GM12878 (cell line): ENCODE measurements around the gene SLC20A1. TPM values are rescaled to one million over a fixed set of nuclear protein-coding genes. Genes with fewer than 3 reads are reported as not detected.

Experiments
- ATAC-seq: fragments of 200-7000 bp; cut with Tn5 transposase; 3 replicates; pipeline ENCODE4 v1.9.1; 2020; ENCODE audit warnings: mild to moderate bottlenecking, moderate library complexity
- BruUV-seq: library from RNA; stranded (reverse); fragments of 400-500 nt; replicated peaks from 2 replicates; lab custom pipeline; 2021; lab: Mats Ljungman, UMichigan
- CTCF ChIA-PET: fragments of 300-600 bp; sonication (Branson Sonifier 250); formaldehyde crosslinking; extraction: SDS; loops from one replicate; lab custom pipeline; 2021; ENCODE audit warnings: inconsistent platforms; lab: Yijun Ruan, JAX
- POLR2A ChIA-PET: fragments of 350-600 bp; formaldehyde crosslinking; extraction: SDS; loops from one replicate; lab custom pipeline; 2021; ENCODE audit warnings: inconsistent platforms; lab: Charles Lee
- RAD21 ChIA-PET: fragments of 300-600 bp; sonication (Branson Sonifier 250); formaldehyde crosslinking; loops from one replicate; lab custom pipeline; 2023; ENCODE audit warnings: antibody characterized with exemption; ENCODE audit not compliant: unreplicated experiment; lab: Charles Lee
- SMC1A ChIA-PET: fragments of 300-600 bp; sonication (Branson Sonifier 250); formaldehyde crosslinking; loops from one replicate; lab custom pipeline; 2023; ENCODE audit not compliant: unreplicated experiment, uncharacterized antibody; lab: Charles Lee
- DNase-seq: peaks from one replicate; pipeline ENCODE4 v3.0.0-alpha.2; 2011; ENCODE audit warnings: low read depth, low spot score
- FAIRE-seq: peaks from 3 replicates; lab custom pipeline; 2011; peaks lifted over from hg19 to GRCh38; lab: Jason Lieb, UNC
- H2AFZ ChIP-seq: 2 replicates; pipeline ENCODE4 v1.6.0; 2011; ENCODE audit warnings: low read depth, low read length, control low read depth; ENCODE audit not compliant: control insufficient read depth
- H3K27ac ChIP-seq: 2 replicates; pipeline ENCODE4 v1.5.1; 2011; ENCODE audit warnings: control low read depth; ENCODE audit not compliant: control insufficient read depth, insufficient read depth
- H3K27me3 ChIP-seq, 2 experiments: replicated peaks in 1 of 2; 2 replicates each; pipeline versions ENCODE4 v1.6.0 to v1.6.1; 2011; ENCODE audit warnings: low read length in 1 of 2; ENCODE audit not compliant: control insufficient read depth in 2 of 2, insufficient read depth in 2 of 2
- H3K36me3 ChIP-seq, 2 experiments: 2 replicates each; pipeline ENCODE4 v1.5.1; 2011; ENCODE audit warnings: low read length in 1 of 2; ENCODE audit not compliant: control insufficient read depth in 2 of 2, insufficient read depth in 2 of 2
- H3K4me1 ChIP-seq: 2 replicates; pipeline ENCODE4 v1.6.1; 2011; ENCODE audit warnings: mild to moderate bottlenecking, low read length, moderate library complexity, mixed read lengths; ENCODE audit not compliant: control insufficient read depth, insufficient read depth
- H3K4me2 ChIP-seq: 2 replicates; pipeline ENCODE4 v1.6.0; 2011; ENCODE audit warnings: control low read depth; ENCODE audit not compliant: control insufficient read depth, insufficient read depth
- H3K4me3 ChIP-seq: fragments of 200-600 bp; sonication (generic); 2 replicates; pipeline ENCODE4 v1.5.1; 2016
- H3K79me2 ChIP-seq: 2 replicates; pipeline ENCODE4 v1.6.0; 2011; ENCODE audit warnings: low read length; ENCODE audit not compliant: control insufficient read depth, insufficient read depth
- H3K9ac ChIP-seq: 2 replicates; pipeline ENCODE4 v1.8.0; 2011; ENCODE audit warnings: low read length, control low read depth, mixed read lengths; ENCODE audit not compliant: control insufficient read depth, insufficient read depth
- H3K9me3 ChIP-seq: replicated peaks from 3 replicates; pipeline ENCODE4 v1.5.1; 2011; ENCODE audit warnings: mild to moderate bottlenecking, low read length; ENCODE audit not compliant: control insufficient read depth, insufficient read depth
- H4K20me1 ChIP-seq: 2 replicates; pipeline ENCODE4 v1.6.0; 2011; ENCODE audit not compliant: control insufficient read depth, insufficient read depth
- CEBPB ChIP-seq, 2 experiments: fragments of 150-350 bp in 1 of 2; IDR thresholded peaks; 2 replicates each; pipeline ENCODE4 v1.6.1; 2012 to 2014; ENCODE audit warnings: low read depth in 2 of 2, low read length in 2 of 2, borderline replicate concordance in 1 of 2, inconsistent platforms in 1 of 2
- CREB1 ChIP-seq: IDR thresholded peaks from 2 replicates; pipeline ENCODE4 v1.6.1; 2012; ENCODE audit warnings: low read depth, mild to moderate bottlenecking, inconsistent platforms
- EGR1 ChIP-seq, 2 experiments: IDR thresholded peaks; 1 replicate in 1 of 2; 2 replicates in 1 of 2; pipeline ENCODE4 v1.6.1; 2011 to 2012; ENCODE audit warnings: low read depth in 2 of 2, low read length in 2 of 2, borderline replicate concordance in 1 of 2, mild to moderate bottlenecking in 1 of 2, moderate library complexity in 1 of 2
- FOS ChIP-seq: IDR thresholded peaks from 3 replicates; pipeline ENCODE4 v1.6.1; 2011; ENCODE audit warnings: borderline replicate concordance; ENCODE audit not compliant: insufficient read length; ENCODE audit errors: extremely low read depth
- FOXK2 ChIP-seq: fragments of 450-650 bp; IDR thresholded peaks from 2 replicates; pipeline ENCODE4 v1.6.1; 2017; ENCODE audit warnings: mild to moderate bottlenecking, moderate library complexity
- IRF4 ChIP-seq: IDR thresholded peaks from 2 replicates; pipeline ENCODE4 v1.6.1; 2011; ENCODE audit warnings: low read depth, low read length
- KDM1A ChIP-seq: fragments of 200-600 bp; sonication (generic); IDR thresholded peaks from 2 replicates; pipeline ENCODE4 v1.6.1; 2016; ENCODE audit warnings: borderline replicate concordance
- NFYA ChIP-seq: IDR thresholded peaks from 2 replicates; pipeline ENCODE4 v1.6.1; 2011; ENCODE audit warnings: low read depth, mild to moderate bottlenecking, low read length, improper control_type of control experiment, borderline replicate concordance
- NR2C1 ChIP-seq: fragments of 450-650 bp; IDR thresholded peaks from 2 replicates; pipeline ENCODE4 v1.6.1; 2017; ENCODE audit warnings: antibody characterized with exemption, mild to moderate bottlenecking, moderate library complexity
- PAX5 ChIP-seq: IDR thresholded peaks from 2 replicates; pipeline ENCODE4 v1.6.1; 2011; ENCODE audit warnings: low read depth, low read length, borderline replicate concordance
- RAD51 ChIP-seq: fragments of 450-650 bp; IDR thresholded peaks from 2 replicates; pipeline ENCODE4 v1.6.1; 2016; ENCODE audit warnings: moderate library complexity, mild to moderate bottlenecking, inconsistent platforms
- SIX5 ChIP-seq: IDR thresholded peaks from 2 replicates; pipeline ENCODE4 v1.6.1; 2011; ENCODE audit warnings: mild to moderate bottlenecking, low read depth, low read length, moderate library complexity; ENCODE audit not compliant: severe bottlenecking
- SMAD5 ChIP-seq: IDR thresholded peaks from 2 replicates; pipeline ENCODE4 v1.6.1; 2016; ENCODE audit warnings: antibody characterized with exemption, low read depth
- SREBF2 ChIP-seq: IDR thresholded peaks from 2 replicates; pipeline ENCODE4 v1.6.1; 2012; ENCODE audit warnings: mild to moderate bottlenecking, low read length
- WRNIP1 ChIP-seq: IDR thresholded peaks from 2 replicates; pipeline ENCODE4 v1.6.1; 2011; ENCODE audit warnings: low read depth, low read length, improper control_type of control experiment, borderline replicate concordance
- YY1 ChIP-seq: IDR thresholded peaks from 2 replicates; pipeline ENCODE4 v1.6.1; 2011; ENCODE audit warnings: low read depth, mild to moderate bottlenecking, low read length
- ZNF24 ChIP-seq: fragments of 450-650 bp; IDR thresholded peaks from 2 replicates; pipeline ENCODE4 v1.6.1; 2017; ENCODE audit warnings: antibody characterized with exemption, mild to moderate bottlenecking
- WGBS: methylation state at CpG from one replicate; pipeline ENCODE4 v1.1.6; 2016; ENCODE audit warnings: low lambda C conversion rate; ENCODE audit not compliant: insufficient replicate concordance, insufficient coverage; ENCODE audit errors: missing lambda C conversion rate; 5-methylcytosine and 5-hydroxymethylcytosine counted together
- in situ Hi-C: fragments of 300-500 bp; cut with MboI; formaldehyde crosslinking; loops from 9 replicates; pipeline ENCODE4 v1.14.3; 2018; ENCODE audit warnings: mixed read lengths
- intact Hi-C: fragments of 100-400 bp; cut with micrococcal nuclease; formaldehyde crosslinking; loops from one replicate; pipeline ENCODE4 v1.14.2; 2022; ENCODE audit not compliant: unreplicated experiment
- polyA plus RNA-seq, 11 experiments: library from polyadenylated mRNA; depleted of rRNA in 4 of 11; unstranded in 6 of 11; stranded (reverse) in 5 of 11; fragments of >200 nt; fragmentation: Nextera tagmentation in 4 of 11; fragmentation: Illumina TruSeq in 1 of 11; extraction: Ambion mirVana in 4 of 11; extraction: Trizol in 1 of 11; gene quantifications; 1 replicate in 1 of 11; 2 replicates in 10 of 11; pipeline versions ENCODE4 v1.2.1 to v1.2.3, GENCODE V29; 2011 to 2016; ENCODE audit warnings: inconsistent platforms in 2 of 11, missing spikeins in 2 of 11, low read depth in 1 of 11
- total RNA-seq, 4 experiments: library from RNA; depleted of rRNA in 3 of 4; stranded (reverse); fragments of >200 nt in 3 of 4; fragmentation: Illumina TruSeq in 1 of 4; extraction: Trizol in 1 of 4; gene quantifications; 2 replicates each; pipeline versions ENCODE4 v1.2.1 to v1.2.3, GENCODE V29; 2013 to 2021
- TF ChIP-seq, protein P1 (sequence below): fragments of 450-650 bp; IDR thresholded peaks from 2 replicates; pipeline ENCODE4 v1.6.1; 2017; ENCODE audit warnings: borderline replicate concordance
- TF ChIP-seq, protein P2 (sequence below): fragments of 450-650 bp; IDR thresholded peaks from 2 replicates; pipeline ENCODE4 v1.6.1; 2018; ENCODE audit warnings: borderline replicate concordance, mild to moderate bottlenecking; ENCODE audit not compliant: partially characterized antibody
- TF ChIP-seq, protein P3 (sequence below): IDR thresholded peaks from 2 replicates; pipeline ENCODE4 v1.6.1; 2012; ENCODE audit warnings: low read depth, low read length, improper control_type of control experiment

The SLC20A1 gene
- total and polyA plus RNA-seq, 10 of the 15 experiments (the other 5 are each of a cell fraction or from before 2014, with no cell fraction given): 21.2 to 59.1 (median 43.2) TPM

DNA sequence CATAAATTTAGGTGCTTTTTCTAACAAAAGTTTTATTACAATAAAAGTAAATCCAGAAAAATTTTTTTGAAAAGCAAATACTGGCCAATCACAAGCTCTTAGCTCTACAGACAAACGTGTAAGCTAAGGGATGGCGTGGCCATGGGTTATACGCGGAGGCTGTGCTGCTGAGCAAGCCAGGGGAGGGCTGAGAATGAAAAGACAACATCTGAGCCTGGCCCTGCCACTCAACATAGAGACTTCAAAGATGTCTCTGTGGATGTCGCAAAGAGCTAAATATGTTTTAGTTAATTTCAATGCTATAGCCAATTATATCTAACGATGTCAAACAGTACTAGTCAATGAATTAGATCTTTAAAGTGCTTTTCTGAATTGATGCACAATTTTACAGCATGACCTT lies 41.8 kb downstream of the SLC20A1 start:
- Histone ChIP-seq H3K27me3 (no peaks in the 10 kb centered on the region), H3K36me3 (no peaks in the 10 kb centered on the region), H4K20me1 (no peaks in the 10 kb centered on the region), H3K4me3 (no peak overlapping the region), H2AFZ (no peak overlapping the region), H3K27ac (no peak overlapping the region), H3K79me2 (no peaks in the 10 kb centered on the region), H3K4me2 (no peak overlapping the region), H3K9me3 (no peaks in the 10 kb centered on the region), H3K9ac (no peak overlapping the region), H3K4me1 (peaks cover 32% of the 10 kb centered on the region)
- ATAC-seq (no peak), FAIRE-seq (no peak), DNase-seq (no peak)
- RAD21 ChIA-PET: interaction anchor here (1.4 to 9.9 kb wide), 3 partner anchors 18 to 57 kb away, joined by 4 to 213 read pairs (median 45); no protein-coding TSS in a partner anchor
- no peak for TF ChIP-seq NR2C1
- TF ChIP-seq YY1: no peak
- TF ChIP-seq, protein P1, sequence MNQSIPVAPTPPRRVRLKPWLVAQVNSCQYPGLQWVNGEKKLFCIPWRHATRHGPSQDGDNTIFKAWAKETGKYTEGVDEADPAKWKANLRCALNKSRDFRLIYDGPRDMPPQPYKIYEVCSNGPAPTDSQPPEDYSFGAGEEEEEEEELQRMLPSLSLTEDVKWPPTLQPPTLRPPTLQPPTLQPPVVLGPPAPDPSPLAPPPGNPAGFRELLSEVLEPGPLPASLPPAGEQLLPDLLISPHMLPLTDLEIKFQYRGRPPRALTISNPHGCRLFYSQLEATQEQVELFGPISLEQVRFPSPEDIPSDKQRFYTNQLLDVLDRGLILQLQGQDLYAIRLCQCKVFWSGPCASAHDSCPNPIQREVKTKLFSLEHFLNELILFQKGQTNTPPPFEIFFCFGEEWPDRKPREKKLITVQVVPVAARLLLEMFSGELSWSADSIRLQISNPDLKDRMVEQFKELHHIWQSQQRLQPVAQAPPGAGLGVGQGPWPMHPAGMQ: no peak
- no peak for TF ChIP-seq KDM1A
- TF ChIP-seq FOS: no peak
- TF ChIP-seq IRF4: no peak
- TF ChIP-seq, protein P2, sequence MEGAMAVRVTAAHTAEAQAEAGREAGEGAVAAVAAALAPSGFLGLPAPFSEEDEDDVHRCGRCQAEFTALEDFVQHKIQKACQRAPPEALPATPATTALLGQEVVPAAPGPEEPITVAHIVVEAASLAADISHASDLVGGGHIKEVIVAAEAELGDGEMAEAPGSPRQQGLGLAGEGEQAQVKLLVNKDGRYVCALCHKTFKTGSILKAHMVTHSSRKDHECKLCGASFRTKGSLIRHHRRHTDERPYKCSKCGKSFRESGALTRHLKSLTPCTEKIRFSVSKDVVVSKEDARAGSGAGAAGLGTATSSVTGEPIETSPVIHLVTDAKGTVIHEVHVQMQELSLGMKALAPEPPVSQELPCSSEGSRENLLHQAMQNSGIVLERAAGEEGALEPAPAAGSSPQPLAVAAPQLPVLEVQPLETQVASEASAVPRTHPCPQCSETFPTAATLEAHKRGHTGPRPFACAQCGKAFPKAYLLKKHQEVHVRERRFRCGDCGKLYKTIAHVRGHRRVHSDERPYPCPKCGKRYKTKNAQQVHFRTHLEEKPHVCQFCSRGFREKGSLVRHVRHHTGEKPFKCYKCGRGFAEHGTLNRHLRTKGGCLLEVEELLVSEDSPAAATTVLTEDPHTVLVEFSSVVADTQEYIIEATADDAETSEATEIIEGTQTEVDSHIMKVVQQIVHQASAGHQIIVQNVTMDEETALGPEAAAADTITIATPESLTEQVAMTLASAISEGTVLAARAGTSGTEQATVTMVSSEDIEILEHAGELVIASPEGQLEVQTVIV: no peak
- no peak for TF ChIP-seq ZNF24
- TF ChIP-seq NFYA: no peak
- no peak for TF ChIP-seq CREB1
- no peak for TF ChIP-seq CEBPB (IDR thresholded peaks at IDR 0.05; ENCODE audit: borderline replicate concordance in 1 of 2, low read depth in 2 of 2, low read length in 2 of 2)
- TF ChIP-seq, protein P3, sequence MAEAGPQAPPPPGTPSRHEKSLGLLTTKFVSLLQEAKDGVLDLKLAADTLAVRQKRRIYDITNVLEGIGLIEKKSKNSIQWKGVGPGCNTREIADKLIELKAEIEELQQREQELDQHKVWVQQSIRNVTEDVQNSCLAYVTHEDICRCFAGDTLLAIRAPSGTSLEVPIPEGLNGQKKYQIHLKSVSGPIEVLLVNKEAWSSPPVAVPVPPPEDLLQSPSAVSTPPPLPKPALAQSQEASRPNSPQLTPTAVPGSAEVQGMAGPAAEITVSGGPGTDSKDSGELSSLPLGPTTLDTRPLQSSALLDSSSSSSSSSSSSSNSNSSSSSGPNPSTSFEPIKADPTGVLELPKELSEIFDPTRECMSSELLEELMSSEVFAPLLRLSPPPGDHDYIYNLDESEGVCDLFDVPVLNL: no peak
- TF ChIP-seq SIX5: no peak
- no peak for TF ChIP-seq SMAD5
- no peak for TF ChIP-seq PAX5
- no peak for TF ChIP-seq FOXK2
- no peak for TF ChIP-seq RAD51
- no peak for TF ChIP-seq EGR1 (IDR thresholded peaks at IDR 0.05; ENCODE audit: borderline replicate concordance in 1 of 2, low read depth in 2 of 2, low read length in 2 of 2)
- no peak for TF ChIP-seq SREBF2
- TF ChIP-seq WRNIP1: no peak
- CTCF ChIA-PET: interaction anchor here (11.7 to 11.9 kb wide), 2 partner anchors 39 to 57 kb away, joined by 209 to 313 read pairs; no protein-coding TSS in a partner anchor
- no TSS peak for BruUV-seq
- WGBS: 96% methylated on average over 6 of the region's 6 CpGs
- POLR2A ChIA-PET: interaction anchor here (1.0 kb wide), 1 partner anchor 42 kb away, joined by 3 read pairs; no protein-coding TSS in a partner anchor
- intact Hi-C loops (no loop called here), in situ Hi-C loops (no loop called here)
- SMC1A ChIA-PET: interaction anchor here (0.6 to 14.2 kb wide), 9 partner anchors 13 to 87 kb away, joined by 3 to 272 read pairs (median 6); no protein-coding TSS in a partner anchor
